Measurements from ENCODE around the gene HOXB8.

The HOXB8 gene

DNA sequence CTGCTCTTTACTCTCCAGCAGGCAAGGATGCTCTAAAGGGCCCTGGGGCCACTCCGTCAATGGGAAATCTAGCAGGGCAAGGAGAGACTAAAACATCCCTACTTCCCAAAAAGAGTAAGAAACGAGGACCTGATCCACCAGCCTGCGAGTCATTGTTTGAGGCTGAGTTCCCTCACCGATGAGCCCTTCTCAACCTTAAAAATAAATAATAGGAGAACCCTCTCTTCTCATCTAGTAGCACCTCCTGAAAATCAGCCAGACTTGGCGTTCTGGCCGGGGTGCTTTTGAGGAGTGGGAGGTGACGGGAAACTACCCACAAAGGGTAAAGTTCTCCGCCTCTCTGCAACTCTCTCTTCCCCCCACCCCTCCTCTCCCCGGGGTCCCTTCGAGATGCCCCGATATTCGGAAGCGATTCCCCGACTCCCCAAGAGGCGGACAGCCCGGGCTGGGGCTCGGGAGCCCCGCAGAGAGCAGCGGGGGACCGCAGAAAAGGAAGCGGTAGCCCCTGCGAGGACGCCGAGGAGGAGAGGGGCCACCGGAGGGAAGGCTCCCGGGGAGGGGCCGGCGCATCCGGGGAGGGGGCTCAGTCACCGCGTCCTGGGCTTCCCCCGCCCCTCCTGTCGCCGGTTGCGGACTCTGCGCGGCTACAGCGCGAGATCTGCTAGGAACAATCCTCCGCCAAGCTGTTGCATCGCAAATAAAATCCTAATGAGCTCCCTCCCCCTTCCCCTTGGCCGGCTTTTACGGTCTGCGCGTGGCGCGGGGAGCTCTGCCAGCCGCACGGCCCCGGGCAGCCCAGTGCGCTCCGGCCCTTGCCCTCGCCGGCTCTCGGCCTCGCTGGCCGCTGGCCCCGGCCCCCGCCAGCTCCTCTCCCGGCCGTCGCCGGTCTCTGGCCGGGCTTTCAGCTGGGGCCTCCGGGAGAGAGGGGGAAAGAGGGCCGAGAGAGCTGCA lies 9.7 kb upstream of the HOXB8 start:
- no peak for DNase-seq

GRCh38 chr17:48624118-48624517 lies 9.0 kb upstream of the HOXB8 start:
- DNase-seq: no peak

GRCh38 chr17:48623583-48623982 lies 8.5 kb upstream of the HOXB8 start:
- no peak for DNase-seq

DNA sequence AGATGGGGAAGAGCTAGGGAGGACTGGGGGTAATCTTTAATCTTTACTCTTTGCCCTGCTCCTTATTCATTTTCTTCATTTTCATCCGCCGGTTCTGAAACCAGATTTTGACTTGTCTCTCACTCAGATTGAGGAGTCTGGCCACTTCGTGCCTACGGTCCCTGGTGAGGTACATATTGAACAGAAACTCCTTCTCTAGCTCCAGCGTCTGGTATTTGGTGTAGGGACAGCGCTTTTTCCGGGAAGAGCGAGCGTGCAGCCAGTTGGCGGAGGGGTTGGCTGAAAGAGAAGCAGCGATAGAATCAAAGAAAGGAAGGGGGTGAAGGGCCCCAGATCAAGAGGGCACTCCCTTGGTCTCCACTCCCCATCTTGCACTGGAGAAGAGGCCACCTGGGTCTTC lies 7.8 kb upstream of the HOXB8 start:
- no peak for DNase-seq

GRCh38 chr17:48621410-48622392 lies 6.6 kb upstream of the HOXB8 start:
- no peak for DNase-seq

GRCh38 chr17:48620461-48621139 lies 5.5 kb upstream of the HOXB8 start:
- DNase-seq: no peak

- no peak for DNase-seq
Observed at GRCh38 chr17:48619826-48620449, 4.8 kb upstream of the HOXB8 start.

DNA sequence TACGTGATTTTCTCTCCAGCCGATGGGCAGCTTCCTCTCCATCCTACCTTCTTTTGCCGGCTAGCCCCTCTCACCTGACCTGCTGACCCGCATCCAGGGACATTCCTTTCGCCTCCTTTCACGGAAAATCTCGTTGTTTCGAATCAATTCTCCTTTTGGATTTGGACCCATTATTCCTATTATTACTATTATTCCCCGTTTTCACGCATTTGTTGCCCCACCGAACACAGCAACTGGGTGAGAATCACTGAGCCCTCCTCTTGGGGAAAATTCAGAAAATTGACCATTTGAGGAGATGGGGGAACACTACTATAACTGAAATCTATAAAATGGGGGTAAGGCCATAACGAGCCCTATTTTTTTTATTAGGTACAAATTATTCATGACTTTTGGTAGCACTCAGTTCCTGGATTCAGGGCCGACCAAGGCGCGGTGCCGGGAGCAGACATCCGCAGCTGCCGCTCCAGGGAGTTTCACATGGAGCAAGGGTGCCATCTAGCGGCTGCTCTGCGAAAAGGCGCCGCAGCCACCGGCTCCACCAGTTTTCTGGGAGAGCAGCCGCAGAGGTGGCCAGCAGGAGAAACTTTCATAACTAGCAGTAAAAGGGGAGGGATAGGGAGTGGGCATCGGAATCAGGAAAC lies 3.3 kb upstream of the HOXB8 start:
- peak; percentile 79 for DNase-seq

- no peak for DNase-seq
Observed at GRCh38 chr17:48617471-48618255, 2.6 kb upstream of the HOXB8 start.

DNA sequence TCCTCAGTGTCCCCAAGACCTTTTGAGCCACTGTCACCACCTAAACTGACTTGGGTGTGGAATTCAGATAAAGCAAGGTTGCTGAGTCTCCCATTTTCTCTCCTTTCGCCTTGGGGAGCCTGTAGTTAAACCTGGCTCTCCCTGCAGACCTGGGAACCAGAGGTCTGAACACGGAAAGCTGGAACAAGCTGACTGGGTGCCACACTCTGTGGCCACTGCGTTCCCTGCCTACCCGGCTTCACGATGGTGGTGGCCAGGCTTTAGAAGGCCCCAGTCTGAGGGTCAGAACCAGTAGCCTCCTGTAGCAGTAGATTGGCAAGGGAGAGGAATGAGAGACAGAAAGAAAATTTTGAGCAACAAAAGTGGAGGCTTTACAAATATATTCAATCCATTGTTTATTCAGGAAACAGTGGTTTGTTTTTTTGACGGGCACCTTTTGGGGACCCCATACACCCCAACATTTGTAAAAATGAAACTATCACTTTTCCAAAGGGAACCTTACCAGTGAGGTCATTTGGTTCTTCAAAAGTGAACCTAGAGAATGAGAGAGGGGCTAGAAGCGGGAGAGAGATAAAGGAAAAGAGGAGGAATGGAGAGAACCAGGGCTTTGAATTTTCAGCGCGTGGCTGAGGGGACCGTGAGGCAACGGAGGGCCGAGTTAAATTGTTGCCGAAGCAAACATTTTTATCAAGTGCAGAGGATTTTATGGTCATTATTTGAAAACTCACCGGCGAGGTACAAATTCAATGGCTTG lies 1.8 kb upstream of the HOXB8 start:
- no peak for DNase-seq

DNA sequence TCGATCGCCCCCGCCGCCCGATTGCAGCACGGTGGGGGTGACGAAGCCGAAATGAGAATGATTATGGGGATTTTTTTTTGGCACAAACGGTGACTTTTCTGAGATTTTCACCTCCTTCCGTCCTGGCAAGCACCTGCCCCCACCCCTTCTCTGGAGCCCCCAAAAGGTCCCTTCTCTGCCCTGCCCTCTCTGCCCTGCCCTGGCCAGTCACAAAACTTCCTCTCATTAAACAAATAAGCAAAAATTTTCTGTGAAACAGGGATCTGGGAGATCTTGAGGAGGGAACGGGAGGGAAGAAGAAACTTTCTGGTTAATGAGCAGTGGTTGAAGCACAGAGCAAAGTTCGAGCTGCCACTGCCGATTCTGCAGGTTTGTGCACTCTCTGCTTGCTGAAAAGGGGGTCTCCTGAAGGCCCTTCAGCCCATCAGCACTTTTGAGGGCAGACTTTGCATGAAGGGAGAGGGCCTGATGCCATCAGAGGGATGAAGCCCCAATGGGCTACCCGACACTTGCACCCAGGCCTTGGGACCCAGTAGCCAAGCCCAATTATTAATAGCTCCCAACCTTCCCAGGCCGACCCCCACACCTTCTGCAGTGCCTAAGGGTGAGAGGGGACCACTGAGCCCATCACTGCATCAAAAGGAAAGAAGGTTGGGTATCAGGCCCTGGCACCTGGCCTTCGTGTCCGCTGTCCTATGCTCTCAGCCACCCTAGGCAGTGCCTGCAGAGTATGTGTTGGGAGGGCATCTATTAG lies 1.0 kb upstream of the HOXB8 start:
- DNase-seq: no peak

DNA sequence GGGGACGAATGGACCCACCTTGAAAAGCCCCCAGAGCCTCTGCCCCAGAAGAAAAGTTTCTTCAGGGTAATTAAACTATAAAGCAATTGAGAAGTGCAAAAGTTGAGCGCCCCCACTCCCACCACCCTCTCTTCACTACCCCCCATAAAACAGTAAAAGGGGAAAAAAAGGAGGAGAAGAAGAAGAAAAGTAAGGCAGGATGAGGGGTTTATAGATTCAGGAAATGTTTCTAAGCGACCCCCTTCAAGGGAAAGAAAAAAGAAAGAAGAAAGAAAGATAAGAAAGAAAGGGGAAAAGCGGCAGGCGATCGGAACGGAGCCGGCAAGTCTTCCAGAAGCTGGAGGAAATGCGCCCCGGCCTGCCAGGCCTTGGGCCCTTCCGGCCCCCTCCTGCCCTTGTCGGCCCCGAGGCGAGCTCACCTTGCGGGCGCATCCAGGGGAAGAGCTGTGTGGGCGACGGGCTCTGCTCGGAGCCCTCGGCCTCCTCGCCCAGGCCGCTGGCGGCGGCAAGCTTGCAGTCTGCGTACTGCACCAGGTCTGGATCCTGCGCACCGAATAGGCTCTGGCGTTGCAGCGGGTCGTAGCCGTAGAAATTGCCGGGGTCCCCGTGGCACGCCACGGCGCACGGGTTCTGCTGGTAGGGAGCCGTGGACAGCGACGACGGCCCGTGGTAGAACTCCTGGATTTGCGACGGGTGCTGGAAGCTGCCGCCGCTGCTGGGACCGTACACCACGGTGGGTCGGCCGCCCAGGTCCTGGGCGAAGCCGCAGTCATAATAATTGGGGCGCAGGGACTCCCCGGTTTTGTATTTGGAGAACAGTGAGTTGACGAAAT lies 1.0 kb downstream of the HOXB8 start:
- no peak for DNase-seq

DNA sequence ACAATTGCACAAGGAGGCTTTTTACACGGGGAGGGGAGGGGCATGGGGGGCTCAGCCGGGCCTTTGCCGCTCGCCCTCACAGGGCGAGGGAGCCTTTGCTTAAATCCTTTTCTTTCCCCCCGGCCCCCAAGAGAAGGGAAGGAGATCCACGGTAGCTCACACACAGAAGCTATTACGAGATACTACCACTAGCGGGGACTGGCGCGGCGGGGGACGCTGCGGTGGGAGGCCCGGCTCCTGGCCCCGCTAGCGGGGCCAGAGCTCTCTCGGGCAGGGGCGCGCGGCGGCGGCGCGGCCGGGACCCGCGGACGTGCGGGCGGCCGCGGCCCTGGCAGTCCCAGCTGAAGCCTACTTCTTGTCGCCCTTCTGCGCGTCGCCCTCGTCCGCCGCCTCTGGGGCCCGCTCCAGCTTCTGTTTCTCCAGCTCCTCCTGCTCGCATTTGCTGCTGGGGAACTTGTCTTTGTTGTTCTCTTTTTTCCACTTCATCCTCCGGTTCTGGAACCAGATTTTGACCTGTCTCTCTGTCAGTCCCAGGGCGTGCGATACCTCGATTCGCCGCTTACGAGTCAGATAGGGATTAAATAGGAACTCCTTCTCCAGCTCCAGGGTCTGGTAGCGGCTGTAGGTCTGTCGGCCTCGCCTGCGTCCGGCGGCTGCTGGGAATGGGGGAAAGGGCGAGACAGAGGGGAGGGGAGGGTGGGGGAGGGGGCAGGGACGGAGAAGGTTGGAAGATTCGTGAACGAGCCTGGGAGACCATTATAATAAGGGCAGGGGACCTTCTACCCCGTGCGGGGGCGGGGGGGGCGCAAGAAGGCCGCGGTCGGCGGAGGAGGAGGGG lies 2.0 kb downstream of the HOXB8 start:
- DNase-seq: peak; percentile 58

GRCh38 chr17:48612456-48612853 lies 2.6 kb downstream of the HOXB8 start:
- peak; percentile 45 for DNase-seq

DNA sequence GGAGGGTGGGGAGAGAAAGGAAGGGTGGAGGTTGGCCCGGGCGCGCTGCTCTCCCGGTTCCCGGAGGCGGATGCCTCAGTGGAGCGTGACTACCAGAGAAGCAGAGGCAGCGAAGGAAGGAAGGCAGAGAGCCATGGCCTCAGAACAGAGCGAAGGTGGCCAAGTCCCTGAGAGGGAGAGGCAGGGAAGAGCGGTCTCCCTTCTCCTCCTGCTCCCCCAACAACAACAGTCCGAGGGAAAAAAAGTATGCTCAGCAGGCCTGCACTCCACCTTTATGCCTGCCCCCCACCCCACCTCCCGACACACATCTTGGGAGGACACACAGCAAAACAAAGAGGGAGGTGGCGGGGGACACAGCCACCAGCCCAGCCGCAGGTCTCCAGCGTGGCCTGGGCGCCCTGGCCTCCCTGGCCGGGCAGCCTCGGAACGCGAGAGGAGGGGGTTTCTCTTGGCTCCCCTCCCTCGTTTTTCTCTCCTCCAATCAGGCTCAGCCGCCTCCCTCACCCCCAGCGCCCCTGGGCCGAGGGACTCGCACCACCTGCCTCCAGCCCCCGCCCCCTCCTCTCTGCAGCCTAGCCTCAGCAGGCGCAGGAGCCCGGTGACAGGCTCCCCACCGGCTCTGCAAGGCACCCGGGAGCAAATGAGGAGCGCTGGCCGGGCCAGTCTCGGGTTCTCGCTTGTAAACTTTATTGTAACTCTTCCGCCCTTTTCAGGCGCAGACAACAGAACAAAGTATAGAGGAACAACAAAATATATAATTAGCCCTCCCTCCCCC lies 3.2 kb downstream of the HOXB8 start:
- no peak for DNase-seq

GRCh38 chr17:48611213-48611612 lies 3.9 kb downstream of the HOXB8 start:
- peak; percentile 24 for DNase-seq
